Ovary (tissue), 3 donors: ENCODE data around the gene RSBN1.

Source experiments
- CTCF ChIP-seq, 3 donors: fragments of 450-650 bp in 2 of 3; fragments of 200-600 bp in 1 of 3; IDR thresholded peaks; one replicate each; pipeline versions ENCODE4 v1.5.1 to v1.8.0; 2016 to 2022; ENCODE audit warnings: antibody characterized with exemption in 3 of 3, mild to moderate bottlenecking in 1 of 3
- EP300 ChIP-seq: sonication (generic); formaldehyde crosslinking; IDR thresholded peaks from one replicate; pipeline ENCODE4 v1.6.1; 2017; ENCODE audit warnings: antibody characterized with exemption
- donor health status: DM: no; HTN: no; CAD: no.

GRCh38 chr1:113779542-113779941, 32.7 kb downstream of the RSBN1 start:
- TF ChIP-seq CTCF (IDR thresholded peaks at IDR 0.05) (no peak), EP300 (no peak)
